ENCODE measurements around the gene STAP2.
"Not testable (repeated sequence)": the region's sequence is repeated elsewhere in the genome, so short reads cannot be mapped to it uniquely, and the experiment has no call there.

The STAP2 gene

DNA sequence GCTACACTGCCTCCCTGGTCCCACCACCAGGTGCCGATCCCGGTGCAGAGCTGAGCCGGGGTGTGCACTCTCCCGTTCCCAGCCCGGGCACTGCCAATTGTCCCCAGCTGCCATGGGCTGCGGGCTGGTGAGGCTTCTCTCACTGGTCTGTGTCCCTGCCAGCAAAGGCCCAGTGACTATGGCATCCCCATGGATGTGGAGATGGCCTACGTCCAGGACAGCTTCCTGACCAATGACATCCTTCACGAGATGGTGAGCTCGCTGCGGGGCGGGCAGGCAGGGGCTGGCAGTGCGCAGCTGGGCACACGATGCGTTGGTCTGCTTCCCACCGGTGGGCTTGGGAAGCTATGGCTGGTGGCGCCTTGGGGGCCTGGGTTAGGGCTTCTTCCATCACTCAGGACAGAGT, 19.3 kb upstream of the STAP2 start:
- no peak for DNase-seq (ENCODE audit: low read depth)

DNA sequence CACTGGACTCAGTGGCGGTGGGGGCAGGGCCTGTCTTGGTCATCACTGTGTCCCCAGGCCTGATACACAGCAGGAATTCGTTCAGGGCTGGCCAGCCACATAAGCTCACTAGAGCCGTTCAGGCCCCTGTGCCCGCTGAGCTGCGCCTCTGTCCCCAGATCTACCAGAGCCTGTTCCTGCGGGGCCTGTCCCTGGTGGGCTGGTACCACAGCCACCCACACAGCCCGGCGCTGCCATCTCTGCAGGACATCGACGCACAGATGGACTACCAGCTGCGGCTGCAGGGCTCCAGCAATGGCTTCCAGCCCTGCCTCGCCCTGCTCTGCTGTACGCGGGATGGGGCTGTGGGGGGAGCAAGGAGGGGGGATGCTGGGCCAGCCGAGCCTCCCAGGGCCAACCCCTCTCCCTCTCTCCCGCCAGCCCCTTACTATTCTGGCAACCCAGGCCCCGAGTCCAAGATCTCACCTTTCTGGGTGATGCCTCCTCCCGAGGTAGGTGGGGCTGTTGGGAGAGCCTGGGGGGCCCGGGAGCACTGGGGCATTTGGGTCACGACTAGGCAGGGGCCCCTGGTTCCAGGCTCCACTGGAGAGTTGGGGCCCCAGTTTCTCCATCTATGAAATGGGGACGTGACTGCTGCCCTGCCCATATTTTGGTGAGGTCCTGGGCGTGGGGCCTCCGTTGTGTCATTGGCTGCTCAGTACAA, 18.6 kb upstream of the STAP2 start:
- DNase-seq (ENCODE audit: low read depth), result no peak

DNA sequence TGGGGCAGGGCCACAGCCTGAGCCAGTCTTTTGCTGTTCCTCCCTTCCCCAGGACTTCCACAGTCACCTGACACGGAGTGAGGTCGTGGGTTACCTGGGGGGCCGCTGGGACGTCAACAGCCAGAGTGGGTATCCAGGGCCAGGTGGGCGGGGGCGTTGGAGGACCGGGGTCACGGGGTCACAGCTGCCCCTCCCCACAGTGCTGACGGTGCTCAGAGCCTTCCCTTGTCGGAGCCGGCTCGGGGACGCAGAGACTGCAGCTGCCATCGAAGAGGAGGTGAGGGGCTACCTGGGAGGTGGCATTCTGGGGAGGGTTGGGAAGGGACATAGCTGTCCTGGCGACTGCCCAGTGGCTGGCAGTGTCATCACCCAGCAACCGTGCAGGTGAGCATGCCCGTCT, 16.3 kb upstream of the STAP2 start:
- DNase-seq (ENCODE audit: low read depth), result no peak

DNA sequence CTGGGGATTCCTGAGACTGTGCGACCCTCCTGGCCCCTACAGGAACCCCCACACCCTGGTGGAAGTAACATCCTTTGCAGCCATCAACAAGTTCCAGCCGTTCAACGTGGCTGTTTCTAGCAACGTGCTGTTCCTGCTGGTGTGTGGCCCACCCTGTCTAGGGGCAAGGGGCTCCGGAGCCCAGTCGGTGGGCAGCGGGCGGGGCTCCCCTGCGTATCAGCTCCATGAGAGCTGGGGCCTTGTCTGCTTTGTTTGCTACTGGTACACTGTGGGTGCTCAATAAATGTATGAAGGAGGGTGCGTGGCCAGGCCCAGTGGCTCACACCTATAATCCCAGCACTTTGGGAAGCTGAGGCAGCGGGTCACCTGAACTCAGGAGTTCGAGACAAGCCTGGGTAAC, 15.7 kb upstream of the STAP2 start:
- DNase-seq (ENCODE audit: low read depth), result no peak

- DNase-seq (ENCODE audit: low read depth), result no peak
These were observed 14.1 kb upstream of the STAP2 start for GRCh38 chr19:4352701-4353121.

- no peak for DNase-seq (ENCODE audit: low read depth)
These were observed 12.1 kb upstream of the STAP2 start for GRCh38 chr19:4350726-4351125.

DNA sequence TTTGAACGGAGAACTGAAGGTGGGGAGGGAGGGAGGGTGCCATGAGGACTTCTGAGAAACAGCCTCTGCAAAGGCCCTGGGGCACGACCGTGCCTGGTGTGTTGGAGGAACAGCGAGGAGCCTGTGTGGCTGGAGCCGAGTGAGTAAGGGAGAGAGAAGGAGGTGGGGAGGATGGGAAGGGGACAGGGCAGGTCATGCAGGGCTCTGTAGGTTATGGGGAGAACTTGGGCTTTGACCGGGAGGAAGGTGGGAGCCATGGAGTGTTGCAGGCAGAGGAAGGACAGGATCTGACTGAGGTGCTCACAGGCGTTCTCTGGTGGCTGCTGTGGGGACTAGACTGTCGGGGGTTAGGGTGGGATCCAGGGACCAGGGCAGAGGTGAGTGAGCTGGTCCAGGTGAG, 11.5 kb upstream of the STAP2 start:
- DNase-seq (ENCODE audit: low read depth), result no peak

GRCh38 chr19:4349225-4349624, 10.6 kb upstream of the STAP2 start:
- DNase-seq (ENCODE audit: low read depth), result not testable (repeated sequence)

DNA sequence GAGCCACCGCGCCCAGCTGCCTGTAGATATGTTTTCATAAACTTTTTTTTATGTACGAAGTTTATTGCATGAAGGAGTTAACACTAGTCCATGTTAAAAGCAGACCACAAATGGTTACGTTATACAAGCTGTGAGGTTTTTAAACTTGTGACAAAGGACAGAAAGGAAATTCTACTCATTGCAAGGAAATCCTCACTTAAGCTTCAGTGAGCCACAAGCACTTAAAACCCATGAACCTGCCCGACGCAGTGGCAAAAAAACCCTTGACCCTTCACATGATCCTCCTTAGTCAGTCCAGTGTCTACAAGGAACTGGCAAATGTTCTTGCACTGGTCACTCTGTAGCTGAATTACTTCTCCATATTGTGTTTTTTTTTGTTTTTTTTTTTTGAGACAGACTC, 8.9 kb upstream of the STAP2 start:
- no peak for DNase-seq (ENCODE audit: low read depth)

DNA sequence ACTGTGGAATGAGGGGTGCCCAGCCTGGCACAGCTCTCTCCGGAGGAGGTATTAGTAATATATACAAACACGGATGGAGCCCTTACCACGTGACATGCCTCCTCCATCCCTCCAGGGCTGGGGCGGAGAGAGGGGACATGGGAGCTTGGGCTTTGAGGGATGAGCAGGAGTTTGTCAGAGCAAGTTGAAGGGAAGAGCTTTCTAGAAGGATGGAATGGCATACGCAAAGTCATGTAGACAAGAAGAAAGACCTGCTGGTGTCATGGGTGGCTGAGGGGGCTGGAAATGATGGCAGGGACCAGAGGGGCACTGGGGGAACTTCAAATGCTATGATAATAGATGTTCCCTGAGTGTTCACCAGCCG, 7.4 kb upstream of the STAP2 start:
- DNase-seq (ENCODE audit: low read depth), result no peak

DNA sequence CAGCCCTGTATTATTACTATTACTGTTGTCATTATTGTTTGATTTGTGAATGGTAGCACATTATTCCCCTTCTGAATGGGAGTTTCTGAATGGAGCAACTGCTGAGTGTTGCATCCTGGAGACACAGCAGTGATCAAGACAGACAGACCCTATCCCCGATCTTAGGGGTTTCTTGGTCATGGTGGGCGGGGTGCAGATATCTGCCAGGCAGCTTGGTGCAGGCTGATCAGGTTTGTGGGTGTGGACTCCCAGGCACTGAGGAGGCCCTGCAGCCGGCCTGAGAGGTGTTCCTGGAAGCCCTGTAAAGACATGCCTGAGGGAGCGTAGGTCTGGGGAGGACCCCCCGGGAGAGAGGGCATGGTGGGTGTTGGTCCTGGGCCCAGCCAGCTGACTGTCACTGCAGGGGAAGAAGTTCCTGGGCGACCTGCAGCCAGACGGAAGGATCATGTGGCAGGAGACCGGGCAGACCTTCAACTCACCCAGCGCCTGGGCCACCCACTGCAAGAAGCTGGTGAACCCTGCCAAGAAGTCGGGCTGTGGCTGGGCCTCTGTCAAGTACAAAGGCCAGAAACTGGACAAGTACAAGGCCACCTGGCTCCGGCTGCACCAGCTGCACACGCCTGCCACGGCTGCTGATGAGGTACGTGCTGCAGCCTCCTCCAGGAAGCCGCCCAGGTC, 6.9 kb upstream of the STAP2 start:
- DNase-seq (ENCODE audit: low read depth), result no peak

GRCh38 chr19:4343370-4344307, 5.0 kb upstream of the STAP2 start, which contains the start of gene MPND:
MPND (plus strand) TSS chr19:4343562; CDS start chr19:4343594, 32 bp downstream.
- peak; percentile 86 for DNase-seq (ENCODE audit: low read depth)

DNA sequence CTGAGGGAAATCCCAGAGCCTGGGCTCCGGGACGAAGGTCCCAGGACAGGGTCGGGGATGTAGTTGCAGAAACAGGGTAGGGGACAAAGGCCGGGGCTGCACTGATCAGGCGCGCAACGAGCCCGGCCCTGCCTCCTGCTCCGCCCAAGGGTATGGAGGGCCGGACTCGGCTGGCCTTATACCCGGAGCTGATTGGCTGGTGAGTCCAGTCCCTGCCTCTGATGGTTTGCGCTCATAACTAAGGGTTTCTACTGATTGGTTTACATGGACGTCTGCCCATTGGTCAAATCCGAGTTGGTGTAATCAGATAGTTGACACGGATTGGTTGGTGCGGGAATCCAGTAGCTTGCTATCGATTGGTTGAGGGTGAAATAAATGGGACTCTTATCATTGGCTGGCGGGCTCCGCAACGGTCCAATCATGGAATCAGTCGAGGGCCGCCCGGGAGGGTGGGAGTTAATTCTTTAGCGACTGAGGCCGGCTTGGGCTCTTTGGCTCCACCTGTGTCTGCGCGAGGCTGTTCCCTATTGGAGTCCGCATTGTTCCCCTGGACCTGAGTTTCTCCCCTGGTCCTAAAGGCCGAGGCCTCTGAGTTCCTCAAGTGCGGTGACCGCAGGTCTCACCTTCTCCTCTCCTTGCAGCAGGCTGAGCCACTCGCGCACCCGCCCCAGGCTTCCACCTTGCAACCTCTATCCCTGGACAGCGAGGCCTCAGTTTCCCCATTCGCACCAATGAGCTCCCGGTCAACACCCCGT, 4.2 kb upstream of the STAP2 start:
- DNase-seq (ENCODE audit: low read depth), result peak; percentile 61

DNA sequence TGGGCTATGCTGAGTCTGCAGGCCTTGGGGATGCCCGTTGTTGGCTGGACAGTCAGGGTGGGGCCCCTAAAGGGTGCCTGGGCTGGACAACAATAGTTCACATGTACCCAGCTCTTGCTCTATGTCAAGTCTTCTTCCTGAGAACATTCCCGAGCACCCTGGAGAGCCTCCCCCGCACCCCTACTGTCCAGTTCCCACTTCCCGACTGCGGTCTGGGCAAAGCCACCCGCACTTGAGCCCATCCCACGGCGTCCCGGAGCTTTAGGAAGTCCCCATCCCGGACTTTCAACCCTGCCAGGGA, 3.6 kb upstream of the STAP2 start:
- DNase-seq (ENCODE audit: low read depth), result no peak

DNA sequence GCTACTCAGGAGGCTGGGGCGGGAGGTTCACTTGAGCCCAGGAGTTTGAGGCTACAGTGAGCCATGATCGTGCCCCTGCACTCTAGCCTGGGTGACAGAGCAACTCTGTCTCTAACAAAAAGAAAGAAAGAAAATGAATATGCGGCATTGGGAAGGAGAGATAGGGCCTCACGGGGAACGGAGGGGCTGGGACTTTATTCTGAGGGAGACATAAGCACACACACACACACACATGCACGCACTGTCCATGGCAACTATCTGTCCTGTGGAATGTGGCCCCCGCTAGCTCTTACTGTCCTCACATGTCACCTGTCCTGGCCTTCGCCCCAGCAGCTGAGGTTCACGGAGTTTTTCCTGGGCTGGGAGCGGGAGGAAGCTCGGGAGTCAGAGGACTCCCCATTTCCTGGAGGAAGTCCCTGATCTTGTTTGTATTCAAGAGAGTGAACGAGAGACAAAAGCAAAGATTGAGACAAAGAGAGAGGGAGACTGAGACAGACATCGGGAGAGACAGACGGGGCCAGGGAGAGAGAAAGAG, 654 bp downstream of the STAP2 start:
- DNase-seq (ENCODE audit: low read depth), result no peak

DNA sequence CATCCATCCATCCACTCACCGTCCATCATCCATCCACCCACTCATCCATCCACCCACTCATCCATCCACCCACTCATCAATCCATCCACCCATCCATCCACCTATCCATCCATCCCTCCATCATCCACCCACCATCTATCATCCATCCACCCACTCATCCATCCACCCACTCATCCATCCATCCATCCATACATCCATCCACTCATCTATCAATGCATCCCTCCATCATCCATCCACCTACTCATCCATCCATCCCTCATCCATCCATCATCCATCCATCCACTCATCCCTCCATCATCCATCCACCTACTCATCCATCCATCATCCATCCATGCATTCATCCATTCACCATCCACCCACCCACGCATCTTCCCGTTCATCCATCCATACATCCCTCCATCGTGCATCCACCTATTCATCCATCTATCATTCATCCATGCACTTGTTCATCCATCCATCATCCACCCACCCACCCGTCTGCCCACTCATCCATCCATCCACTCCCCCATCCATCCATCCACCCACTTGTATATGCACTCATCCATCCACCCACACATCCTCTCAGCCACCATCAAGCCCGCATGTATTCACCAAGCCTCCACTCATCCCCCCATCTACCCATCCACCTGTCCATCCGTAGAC, 3.6 kb downstream of the STAP2 start:
- no peak for DNase-seq (ENCODE audit: low read depth)

- DNase-seq (ENCODE audit: low read depth), result no peak
These were observed 8.8 kb downstream of the STAP2 start for GRCh38 chr19:4329858-4330257.

GRCh38 chr19:4328991-4329681, 9.5 kb downstream of the STAP2 start:
- not testable (repeated sequence) for DNase-seq (ENCODE audit: low read depth)

- peak; percentile 97 for DNase-seq (ENCODE audit: low read depth)
These were observed 10.2 kb downstream of the STAP2 start for GRCh38 chr19:4328243-4328990.

DNA sequence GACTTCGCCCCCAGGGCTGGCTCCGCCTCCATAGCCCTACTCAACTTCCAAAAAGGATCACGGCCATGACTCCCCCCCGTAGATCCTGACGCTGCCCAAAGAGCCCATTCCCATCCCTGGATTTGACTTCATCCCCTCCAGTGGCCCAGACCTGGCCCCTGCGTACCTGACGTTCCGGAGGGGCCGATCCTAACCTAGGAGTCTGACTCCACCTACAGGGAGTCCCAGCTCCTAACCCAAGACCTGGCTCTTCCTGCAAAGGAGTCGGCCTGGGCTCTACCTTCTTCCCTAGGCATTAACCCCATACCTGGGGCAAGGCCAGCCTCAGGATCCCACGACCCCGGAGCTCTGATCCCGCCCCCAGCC, 10.8 kb downstream of the STAP2 start:
- no peak for DNase-seq (ENCODE audit: low read depth)

Data from stimulated activated CD8-positive, alpha-beta memory T cell treated with anti-CD3 and anti-CD28 coated beads, Interleukin-15, amount 100 ng/mL, for 24 hours (primary cell).